IMR-90 (cell line): ENCODE data around the gene GLRA3. TPM values are rescaled to one million over a fixed set of nuclear protein-coding genes. Genes with fewer than 3 reads are reported as not detected.
"Not testable (repeated sequence)": the region's sequence is repeated elsewhere in the genome, so short reads cannot be mapped to it uniquely, and the experiment has no call there.

Experiments used
- ATAC-seq: fragments of 200-7000 bp; cut with Tn5 transposase; 2 replicates; pipeline ENCODE4 v1.9.1; 2020; ENCODE audit warnings: low read depth, mild to moderate bottlenecking, moderate library complexity
- BruUV-seq: library from RNA; stranded (reverse); fragments of 400-500 nt; replicated peaks from 2 replicates; lab custom pipeline; 2021; lab: Mats Ljungman, UMichigan
- CTCF ChIA-PET: fragments of 300-600 bp; formaldehyde crosslinking; extraction: SDS; loops from one replicate; lab custom pipeline; 2021; ENCODE audit warnings: antibody characterized with exemption; lab: Yijun Ruan, JAX
- POLR2A ChIA-PET: fragments of 300-600 bp; sonication (Branson Sonifier 250); formaldehyde crosslinking; loops from one replicate; lab custom pipeline; 2022; ENCODE audit warnings: antibody characterized with exemption; ENCODE audit not compliant: unreplicated experiment; lab: Charles Lee
- DNase-seq: peaks from one replicate; pipeline ENCODE4 v3.0.0; 2013
- H2AFZ ChIP-seq: replicated peaks from 2 replicates; pipeline ENCODE3; 2013; ENCODE audit warnings: low read length, mild to moderate bottlenecking; ENCODE audit not compliant: poor library complexity
- H2AK5ac ChIP-seq: 2 replicates; pipeline ENCODE4 v1.6.1; 2013; ENCODE audit warnings: low read depth, low read length, inconsistent platforms
- H2AK9ac ChIP-seq: replicated peaks from 2 replicates; pipeline ENCODE3; 2013; ENCODE audit warnings: mild to moderate bottlenecking, low read depth, low read length, moderate library complexity; ENCODE audit not compliant: poor library complexity
- H2BK120ac ChIP-seq: 2 replicates; pipeline ENCODE4 v1.6.1; 2013; ENCODE audit warnings: low read depth, low read length, inconsistent platforms
- H2BK15ac ChIP-seq: 3 replicates; pipeline ENCODE4 v1.6.1; 2013; ENCODE audit warnings: low read depth, low read length, inconsistent platforms
- H2BK20ac ChIP-seq: 2 replicates; pipeline ENCODE4 v1.6.1; 2013; ENCODE audit warnings: low read depth, mild to moderate bottlenecking, inconsistent platforms, low read length, moderate library complexity
- H2BK5ac ChIP-seq: 2 replicates; pipeline ENCODE4 v1.6.1; 2013; ENCODE audit warnings: mild to moderate bottlenecking, low read depth, low read length, inconsistent platforms; ENCODE audit not compliant: poor library complexity, severe bottlenecking
- H3K14ac ChIP-seq: replicated peaks from 2 replicates; pipeline ENCODE4 v1.6.1; 2013; ENCODE audit warnings: low read depth, low read length, inconsistent platforms
- H3K18ac ChIP-seq: 2 replicates; pipeline ENCODE4 v1.6.1; 2013; ENCODE audit warnings: low read depth, low read length, control low read depth
- H3K23ac ChIP-seq: 2 replicates; pipeline ENCODE4 v1.6.1; 2013; ENCODE audit warnings: low read depth, low read length, inconsistent platforms
- H3K27ac ChIP-seq: 2 replicates; pipeline ENCODE4 v1.5.1; 2013; ENCODE audit warnings: mild to moderate bottlenecking, control low read depth, low read length; ENCODE audit not compliant: insufficient read depth
- H3K27me3 ChIP-seq: 2 replicates; pipeline ENCODE4 v1.6.1; 2013; ENCODE audit warnings: low read length; ENCODE audit not compliant: control insufficient read depth, insufficient read depth
- H3K36me3 ChIP-seq: 2 replicates; pipeline ENCODE4 v1.6.1; 2013; ENCODE audit warnings: low read length, mixed read lengths; ENCODE audit not compliant: control insufficient read depth, insufficient read depth
- H3K4ac ChIP-seq: 2 replicates; pipeline ENCODE4 v1.6.1; 2013; ENCODE audit warnings: low read depth, low read length, inconsistent platforms
- H3K4me1 ChIP-seq: 2 replicates; pipeline ENCODE4 v1.6.1; 2013; ENCODE audit warnings: low read length, mixed read lengths; ENCODE audit not compliant: control insufficient read depth, insufficient read depth
- H3K4me2 ChIP-seq: 2 replicates; pipeline ENCODE4 v1.6.1; 2013; ENCODE audit warnings: low read depth, mild to moderate bottlenecking, control low read depth, low read length, moderate library complexity
- H3K4me3 ChIP-seq: 2 replicates; pipeline ENCODE4 v1.5.1; 2013; ENCODE audit warnings: low read depth, mild to moderate bottlenecking, control low read depth, low read length, moderate library complexity; ENCODE audit not compliant: insufficient read depth
- H3K56ac ChIP-seq: 2 replicates; pipeline ENCODE4 v1.6.1; 2013; ENCODE audit warnings: low read length, inconsistent platforms; ENCODE audit not compliant: insufficient read depth; ENCODE audit errors: extremely low read depth
- H3K79me1 ChIP-seq, 2 experiments: 2 replicates each; pipeline ENCODE4 v1.6.1; 2013; ENCODE audit warnings: low read length in 2 of 2, inconsistent platforms in 1 of 2, low read depth in 1 of 2
- H3K9ac ChIP-seq: 2 replicates; pipeline ENCODE4 v1.6.1; 2013; ENCODE audit warnings: low read depth, low read length, control low read depth
- H3K9me1 ChIP-seq: 2 replicates; pipeline ENCODE4 v1.6.1; 2013; ENCODE audit warnings: low read length, inconsistent platforms; ENCODE audit not compliant: insufficient read depth
- H3K9me3 ChIP-seq: 2 replicates; pipeline ENCODE4 v1.6.1; 2013; ENCODE audit warnings: low read length; ENCODE audit not compliant: control insufficient read depth, insufficient read depth
- H4K20me1 ChIP-seq: 2 replicates; pipeline ENCODE4 v1.6.1; 2013; ENCODE audit warnings: low read length, inconsistent platforms; ENCODE audit not compliant: insufficient read depth
- H4K5ac ChIP-seq: 2 replicates; pipeline ENCODE4 v1.6.1; 2013; ENCODE audit warnings: mild to moderate bottlenecking, low read depth, low read length, control low read depth
- H4K8ac ChIP-seq, 2 experiments: 2 replicates each; pipeline ENCODE4 v1.6.1; 2013; ENCODE audit warnings: low read depth in 2 of 2, low read length in 2 of 2, control low read depth in 1 of 2, inconsistent platforms in 1 of 2
- H4K91ac ChIP-seq: 2 replicates; pipeline ENCODE4 v1.6.1; 2013; ENCODE audit warnings: low read depth, low read length, inconsistent platforms; ENCODE audit not compliant: insufficient read depth
- RCOR1 ChIP-seq: IDR thresholded peaks from 2 replicates; pipeline ENCODE4 v1.6.1; 2012; ENCODE audit warnings: mild to moderate bottlenecking, low read length, improper control_type of control experiment; ENCODE audit not compliant: insufficient replicate concordance
- WGBS, 2 experiments: methylation state at CpG; one replicate each; pipeline versions ENCODE4 v1.1.5 to v1.1.7; 2013; ENCODE audit warnings: missing lambda C conversion rate in 2 of 2; ENCODE audit not compliant: insufficient read length in 1 of 2; ENCODE audit errors: extremely low coverage in 2 of 2; 5-methylcytosine and 5-hydroxymethylcytosine counted together
- dilution Hi-C: fragments of 300-500 bp; cut with HindIII; formaldehyde crosslinking; loops from one replicate; pipeline ENCODE4 v1.14.3; 2018; ENCODE audit warnings: low sequenced_read_pairs; ENCODE audit not compliant: unreplicated experiment
- in situ Hi-C: fragments of 300-500 bp; cut with MboI; formaldehyde crosslinking; loops from 3 replicates; pipeline ENCODE4 v1.14.3; 2019; ENCODE audit warnings: low sequenced_read_pairs, inconsistent platforms, mixed read lengths
- intact Hi-C: fragments of 100-400 bp; cut with micrococcal nuclease; formaldehyde crosslinking; loops from 2 replicates; pipeline ENCODE4 v1.10.0; 2022
- polyA plus RNA-seq, 3 experiments: library from polyadenylated mRNA; depleted of rRNA; stranded (reverse); fragments of >200 nt; gene quantifications; 2 replicates each; pipeline ENCODE4 v1.2.3, GENCODE V29; 2012; ENCODE audit warnings: low replicate concordance in 1 of 3
- total RNA-seq: library from RNA; depleted of rRNA; stranded (reverse); fragments of >200 nt; gene quantifications from 2 replicates; pipeline ENCODE4 v1.2.3, GENCODE V29; 2012

The GLRA3 gene
- total and polyA plus RNA-seq, 2 of the 4 experiments (the other 2 are of a cell fraction), result not detected

GRCh38 chr4:174873931-174874330 is 44.9 kb upstream of the GLRA3 start:
- no peak overlapping the region for H3K9ac ChIP-seq
- H2AK9ac ChIP-seq, result no peak overlapping the region
- no peak overlapping the region for H2AK5ac ChIP-seq
- 33% methylated on average over 1 of the region's 1 CpG; no CpG with 5 or more reads in 1 of the 2 experiments for WGBS, 2 experiments
- no peak overlapping the region for H2AFZ ChIP-seq
- intact Hi-C loops, result no loop called here
- H3K27ac ChIP-seq, result no peak overlapping the region
- dilution Hi-C loops, result no loop called here
- no peaks in the 10 kb centered on the region for H3K27me3 ChIP-seq
- no peak overlapping the region for H2BK15ac ChIP-seq
- H4K20me1 ChIP-seq, result no peaks in the 10 kb centered on the region
- no peak for TF ChIP-seq RCOR1
- H3K23ac ChIP-seq, result no peak overlapping the region
- no peak overlapping the region for H2BK120ac ChIP-seq
- in situ Hi-C loops, result no loop called here
- no peak overlapping the region for H3K18ac ChIP-seq
- no peak overlapping the region for H3K56ac ChIP-seq
- no peaks in the 10 kb centered on the region for H3K36me3 ChIP-seq
- H2BK5ac ChIP-seq, result no peak overlapping the region
- H3K4me1 ChIP-seq, result no peaks in the 10 kb centered on the region
- H4K91ac ChIP-seq, result no peak overlapping the region
- ChIA-PET POLR2A (no interaction called here), CTCF (no interaction called here)
- H3K9me1 ChIP-seq, result no peaks in the 10 kb centered on the region
- peaks cover 5% of the 10 kb centered on the region for H3K9me3 ChIP-seq
- ATAC-seq, result no peak
- no peak overlapping the region for H3K4ac ChIP-seq
- BruUV-seq, result no TSS peak
- H4K8ac ChIP-seq, result no peak overlapping the region
- H3K4me3 ChIP-seq, result no peak overlapping the region
- H3K79me1 ChIP-seq, result no peaks in the 10 kb centered on the region
- no peak overlapping the region for H2BK20ac ChIP-seq
- H3K14ac ChIP-seq, result no peak overlapping the region
- H4K5ac ChIP-seq, result no peak overlapping the region
- no peak for DNase-seq
- H3K4me2 ChIP-seq, result no peak overlapping the region

DNA sequence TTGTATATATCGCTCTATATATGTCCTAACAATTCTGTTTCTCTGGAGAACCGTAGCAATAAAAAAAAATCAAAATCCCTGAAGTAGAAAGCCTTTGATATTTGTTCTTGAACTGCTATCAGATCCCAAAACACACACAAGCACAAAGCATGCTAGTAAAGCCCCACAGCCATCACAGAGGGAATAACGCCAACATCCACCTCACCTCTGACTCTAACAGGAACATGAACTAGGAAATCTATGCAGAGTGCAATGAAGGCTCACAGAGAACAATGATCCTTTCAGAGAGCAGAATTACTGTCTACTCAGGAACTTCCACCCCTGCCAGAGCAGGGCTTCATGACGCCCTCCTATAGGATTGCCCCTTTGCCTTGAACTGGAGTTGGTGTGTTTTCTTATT is 44.1 kb upstream of the GLRA3 start:
- CTCF ChIA-PET, H3K4me3 ChIP-seq, H3K9me3 ChIP-seq, H4K5ac ChIP-seq, H2BK15ac ChIP-seq, H3K36me3 ChIP-seq, H3K23ac ChIP-seq, DNase-seq, H3K14ac ChIP-seq, H2AK9ac ChIP-seq, H4K20me1 ChIP-seq, H3K79me1 ChIP-seq, H2AFZ ChIP-seq, H2BK5ac ChIP-seq, H2BK20ac ChIP-seq, POLR2A ChIA-PET, H4K91ac ChIP-seq, H3K9ac ChIP-seq, H3K4me1 ChIP-seq, H2BK120ac ChIP-seq, H3K9me1 ChIP-seq, H4K8ac ChIP-seq, dilution Hi-C loops, H3K4me2 ChIP-seq, ATAC-seq, intact Hi-C loops, BruUV-seq, in situ Hi-C loops, H3K4ac ChIP-seq, H3K27me3 ChIP-seq, H3K56ac ChIP-seq, H2AK5ac ChIP-seq, H3K27ac ChIP-seq, H3K18ac ChIP-seq: not testable (repeated sequence)
- no CpG with 5 or more reads among the region's 4 CpGs for WGBS, 2 experiments
